DND-41 (cell line): ENCODE measurements around the gene LEFTY2.

ENCODE experiments used
- ATAC-seq: fragments of 200-7000 bp; cut with Tn5 transposase; 3 replicates; pipeline ENCODE4 v1.9.1; 2021; ENCODE audit warnings: low read depth; ENCODE audit not compliant: insufficient read depth
- DNase-seq: peaks from one replicate; pipeline ENCODE4 v3.0.0-alpha.2; 2020
- H2AFZ ChIP-seq: 2 replicates; pipeline ENCODE4 v1.6.0; 2012; ENCODE audit warnings: low read depth, low read length
- H3K27ac ChIP-seq: 2 replicates; pipeline ENCODE4 v1.5.1; 2012; ENCODE audit warnings: low read length, inconsistent platforms
- H3K27me3 ChIP-seq: fragments of 200-600 bp; sonication (generic); 2 replicates; pipeline ENCODE4 v1.6.0; 2012; ENCODE audit warnings: low read length, mild to moderate bottlenecking, inconsistent platforms; ENCODE audit not compliant: insufficient read depth, poor library complexity
- H3K36me3 ChIP-seq: 2 replicates; pipeline ENCODE4 v1.5.1; 2012; ENCODE audit warnings: low read length, inconsistent platforms; ENCODE audit not compliant: insufficient read depth
- H3K4me1 ChIP-seq: 2 replicates; pipeline ENCODE4 v1.5.1; 2012; ENCODE audit warnings: mild to moderate bottlenecking, low read length; ENCODE audit not compliant: insufficient read depth
- H3K4me2 ChIP-seq: 2 replicates; pipeline ENCODE4 v1.6.0; 2012; ENCODE audit warnings: mild to moderate bottlenecking, moderate library complexity, low read length, inconsistent platforms; ENCODE audit not compliant: insufficient read depth
- H3K4me3 ChIP-seq, 2 experiments: fragments of 200-600 bp in 1 of 2; shearing (Covaris generic) in 1 of 2; 2 replicates each; pipeline ENCODE4 v1.5.1; 2012 to 2016; ENCODE audit warnings: inconsistent platforms in 2 of 2, low read length in 2 of 2, mild to moderate bottlenecking in 2 of 2, low read depth in 1 of 2, moderate library complexity in 1 of 2
- H3K79me2 ChIP-seq: 2 replicates; pipeline ENCODE4 v1.6.0; 2012; ENCODE audit warnings: low read length, inconsistent platforms; ENCODE audit not compliant: insufficient read depth
- H3K9ac ChIP-seq: 2 replicates; pipeline ENCODE4 v1.6.0; 2012; ENCODE audit warnings: low read depth, mild to moderate bottlenecking, inconsistent platforms, low read length, moderate library complexity
- H3K9me3 ChIP-seq: 2 replicates; pipeline ENCODE4 v1.5.1; 2012; ENCODE audit warnings: low read length, moderate library complexity, mild to moderate bottlenecking, inconsistent platforms; ENCODE audit not compliant: insufficient read depth, severe bottlenecking
- H4K20me1 ChIP-seq: 2 replicates; pipeline ENCODE4 v1.6.0; 2012; ENCODE audit warnings: low read length; ENCODE audit not compliant: insufficient read depth
- EZH2 ChIP-seq: IDR thresholded peaks from 3 replicates; pipeline ENCODE4 v1.6.1; 2012; ENCODE audit warnings: borderline replicate concordance, low read depth, mild to moderate bottlenecking, moderate library complexity, low read length, inconsistent platforms; ENCODE audit not compliant: severe bottlenecking
- TF ChIP-seq, protein P1 (sequence below): IDR thresholded peaks from 2 replicates; pipeline ENCODE4 v1.5.1; 2012; ENCODE audit warnings: borderline replicate concordance, low read length, moderate library complexity, mild to moderate bottlenecking; ENCODE audit not compliant: poor library complexity, severe bottlenecking; ENCODE audit errors: extremely low read depth

The LEFTY2 gene

GRCh38 chr1:225928186-225929175 lies 12.5 kb downstream of the LEFTY2 start:
- ATAC-seq (no peak), DNase-seq (no peak)
- Histone ChIP-seq H4K20me1 (no peaks in the 10 kb centered on the region), H3K36me3 (no peaks in the 10 kb centered on the region; the same call in 1 of the 2 replicates), H3K79me2 (peaks cover 9% of the 10 kb centered on the region), H3K4me3 (no peak overlapping the region), H3K9ac (no peak overlapping the region), H3K4me2 (no peak overlapping the region), H3K27ac (no peak overlapping the region), H3K9me3 (no peaks in the 10 kb centered on the region), H3K27me3 (no peaks in the 10 kb centered on the region), H2AFZ (peak overlapping the region; percentile 64), H3K4me1 (peaks cover 9% of the 10 kb centered on the region)
- TF ChIP-seq EZH2, result no peak

- no peak overlapping the region for H3K4me2 ChIP-seq
- H3K27ac ChIP-seq, result no peak overlapping the region
- no peak overlapping the region for H3K9ac ChIP-seq
- peak overlapping the region; percentile 23 for H2AFZ ChIP-seq
- no peak overlapping the region for H3K4me3 ChIP-seq
- peaks cover 27% of the 10 kb centered on the region for H3K4me1 ChIP-seq
- peaks cover 12% of the 10 kb centered on the region for H4K20me1 ChIP-seq
- H3K9me3 ChIP-seq, result no peaks in the 10 kb centered on the region
- ATAC-seq, result no peak
- no peak for TF ChIP-seq EZH2
- TF ChIP-seq, protein P1, sequence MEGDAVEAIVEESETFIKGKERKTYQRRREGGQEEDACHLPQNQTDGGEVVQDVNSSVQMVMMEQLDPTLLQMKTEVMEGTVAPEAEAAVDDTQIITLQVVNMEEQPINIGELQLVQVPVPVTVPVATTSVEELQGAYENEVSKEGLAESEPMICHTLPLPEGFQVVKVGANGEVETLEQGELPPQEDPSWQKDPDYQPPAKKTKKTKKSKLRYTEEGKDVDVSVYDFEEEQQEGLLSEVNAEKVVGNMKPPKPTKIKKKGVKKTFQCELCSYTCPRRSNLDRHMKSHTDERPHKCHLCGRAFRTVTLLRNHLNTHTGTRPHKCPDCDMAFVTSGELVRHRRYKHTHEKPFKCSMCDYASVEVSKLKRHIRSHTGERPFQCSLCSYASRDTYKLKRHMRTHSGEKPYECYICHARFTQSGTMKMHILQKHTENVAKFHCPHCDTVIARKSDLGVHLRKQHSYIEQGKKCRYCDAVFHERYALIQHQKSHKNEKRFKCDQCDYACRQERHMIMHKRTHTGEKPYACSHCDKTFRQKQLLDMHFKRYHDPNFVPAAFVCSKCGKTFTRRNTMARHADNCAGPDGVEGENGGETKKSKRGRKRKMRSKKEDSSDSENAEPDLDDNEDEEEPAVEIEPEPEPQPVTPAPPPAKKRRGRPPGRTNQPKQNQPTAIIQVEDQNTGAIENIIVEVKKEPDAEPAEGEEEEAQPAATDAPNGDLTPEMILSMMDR, result no peak
- no peaks in the 10 kb centered on the region for H3K27me3 ChIP-seq
- peaks cover 13% of the 10 kb centered on the region for H3K36me3 ChIP-seq
- DNase-seq, result no peak
- peaks cover 28% of the 10 kb centered on the region for H3K79me2 ChIP-seq
Measured at GRCh38 chr1:225926551-225927113, 14.4 kb downstream of the LEFTY2 start.

DNA sequence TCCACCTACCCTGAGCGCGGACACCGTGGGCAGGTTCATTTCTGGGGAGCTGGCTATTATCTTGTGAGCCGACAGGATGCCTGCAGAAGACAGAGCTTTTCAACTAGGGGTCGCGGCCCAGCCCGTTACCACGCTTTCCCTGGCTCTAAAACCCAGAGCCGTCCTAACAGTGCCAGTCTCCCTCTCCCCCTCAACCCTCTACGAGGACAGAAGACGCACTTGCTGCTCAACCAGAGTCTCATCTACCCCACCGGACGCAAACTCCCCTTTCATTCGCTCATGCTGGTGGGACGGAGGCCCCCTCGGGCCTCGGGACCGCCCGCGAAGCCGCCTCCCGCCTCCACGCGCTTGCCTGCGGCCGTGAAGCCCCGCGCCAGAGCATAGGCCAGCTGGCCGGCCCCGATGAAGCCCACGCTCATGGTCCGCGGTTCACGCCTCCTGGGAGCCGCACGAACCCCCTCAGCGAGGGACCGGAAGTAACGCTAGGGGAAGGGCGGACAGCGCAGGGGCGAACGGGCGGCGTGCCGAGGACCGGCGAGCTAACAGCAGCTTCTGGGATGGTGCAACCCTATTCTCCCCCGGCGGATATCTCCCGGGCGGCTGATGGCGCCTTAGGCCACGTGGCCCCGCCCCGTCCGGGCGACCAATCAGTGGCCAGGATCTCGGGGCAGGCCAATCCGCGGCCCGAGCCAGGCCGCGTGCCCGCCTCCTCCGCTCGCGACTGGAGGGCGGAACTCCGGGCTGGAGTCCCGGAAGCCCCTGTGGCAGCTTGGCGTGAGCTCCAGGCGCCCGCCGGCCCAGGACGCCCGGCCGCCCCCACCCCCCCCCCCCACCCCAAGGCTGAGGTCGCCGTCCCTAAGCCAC lies 17.1 kb downstream of the LEFTY2 start, which contains the start of gene PYCR2:
PYCR2 (minus strand) TSS at position 559 of the 864 bp plus-strand sequence; CDS start at position 419, 140 bp downstream.
- Histone ChIP-seq H3K4me3 (peak within 1 kb of the TSS; percentile 96 to 99), H4K20me1 (peaks cover 20% of the 10 kb centered on the region), H3K4me1 (peaks cover 53% of the 10 kb centered on the region), H2AFZ (peak within 1 kb of the TSS; percentile 95), H3K27me3 (no peaks in the 10 kb centered on the region), H3K27ac (peak within 1 kb of the TSS; percentile 96), H3K36me3 (peaks cover 35% of the 10 kb centered on the region), H3K79me2 (peaks cover 36% of the 10 kb centered on the region), H3K9ac (peak within 1 kb of the TSS; percentile 100), H3K4me2 (peak within 1 kb of the TSS; percentile 94), H3K9me3 (no peaks in the 10 kb centered on the region)
- peak; percentile 96 for DNase-seq
- peak; percentile 92 for ATAC-seq
- TF ChIP-seq EZH2, result no peak
- TF ChIP-seq, protein P1, result peak; percentile 11
